GM23338 (cell line): ENCODE data around the gene CYSLTR2. TPM values are rescaled to one million over a fixed set of nuclear protein-coding genes. Genes with fewer than 3 reads are reported as not detected.

Experiments
- ATAC-seq: fragments of 200-7000 bp; cut with Tn5 transposase; 3 replicates; pipeline ENCODE4 v1.9.1; 2020
- DNase-seq: peaks from one replicate; pipeline ENCODE4 v3.0.0-alpha.2; 2015; ENCODE audit warnings: low spot score
- H2AFZ ChIP-seq: fragments of 200-600 bp; sonication (generic); 2 replicates; pipeline ENCODE4 v1.8.0; 2016; ENCODE audit warnings: antibody characterized with exemption, mild to moderate bottlenecking, moderate library complexity
- H3F3A ChIP-seq: fragments of 200-600 bp; sonication (generic); replicated peaks from 2 replicates; pipeline ENCODE4 v1.8.0; 2017; ENCODE audit warnings: antibody characterized with exemption, mixed run types, low read depth
- H3K27ac ChIP-seq: fragments of 200-600 bp; sonication (generic); 2 replicates; pipeline ENCODE4 v1.6.1; 2016; ENCODE audit warnings: low read depth
- H3K27me3 ChIP-seq: fragments of 200-600 bp; sonication (generic); 2 replicates; pipeline ENCODE4 v1.8.0; 2016; ENCODE audit warnings: mild to moderate bottlenecking, mixed run types, moderate library complexity; ENCODE audit not compliant: insufficient read depth
- H3K36me3 ChIP-seq: fragments of 200-600 bp; sonication (generic); 2 replicates; pipeline ENCODE4 v1.8.0; 2016; ENCODE audit warnings: mild to moderate bottlenecking; ENCODE audit not compliant: insufficient read depth
- H3K4me1 ChIP-seq: fragments of 200-600 bp; sonication (generic); 2 replicates; pipeline ENCODE4 v1.8.0; 2016; ENCODE audit warnings: mild to moderate bottlenecking, moderate library complexity; ENCODE audit not compliant: insufficient read depth
- H3K4me2 ChIP-seq: fragments of 200-600 bp; sonication (generic); 2 replicates; pipeline ENCODE4 v1.7.1; 2017; ENCODE audit warnings: mixed run types
- H3K4me3 ChIP-seq: fragments of 200-600 bp; sonication (generic); 2 replicates; pipeline ENCODE4 v1.6.1; 2016; ENCODE audit warnings: mixed run types
- H3K79me2 ChIP-seq: fragments of 200-600 bp; sonication (generic); replicated peaks from 2 replicates; pipeline ENCODE4 v1.8.0; 2017; ENCODE audit warnings: mild to moderate bottlenecking; ENCODE audit not compliant: insufficient read depth
- H3K9me2 ChIP-seq: fragments of 200-600 bp; sonication (generic); 2 replicates; pipeline ENCODE4 v1.8.0; 2017; ENCODE audit not compliant: insufficient read depth
- H4K20me1 ChIP-seq: fragments of 200-600 bp; sonication (generic); replicated peaks from 2 replicates; pipeline ENCODE4 v1.8.0; 2017; ENCODE audit warnings: mild to moderate bottlenecking; ENCODE audit not compliant: insufficient read depth
- H3K27ac Mint-ChIP-seq: 2 replicates; pipeline ENCODE4 v1.8.0; 2020; ENCODE audit warnings: inconsistent platforms, mild to moderate bottlenecking, moderate library complexity, mixed read lengths
- H3K27me3 Mint-ChIP-seq: 3 replicates; pipeline ENCODE4 v1.8.0; 2022; ENCODE audit warnings: low read depth, mild to moderate bottlenecking, moderate library complexity, mixed read lengths, inconsistent platforms; ENCODE audit not compliant: insufficient read depth, poor library complexity
- H3K36me3 Mint-ChIP-seq: 3 replicates; pipeline ENCODE4 v1.8.0; 2021; ENCODE audit warnings: low read depth, mild to moderate bottlenecking, inconsistent platforms, moderate library complexity, mixed read lengths
- H3K4me1 Mint-ChIP-seq: 3 replicates; pipeline ENCODE4 v1.8.0; 2020; ENCODE audit warnings: mild to moderate bottlenecking, inconsistent platforms, mixed read lengths
- H3K4me3 Mint-ChIP-seq: 3 replicates; pipeline ENCODE4 v1.8.0; 2021; ENCODE audit warnings: moderate library complexity, mild to moderate bottlenecking, inconsistent platforms, mixed read lengths
- H3K9me3 Mint-ChIP-seq: 3 replicates; pipeline ENCODE4 v1.8.0; 2020; ENCODE audit warnings: moderate library complexity, mild to moderate bottlenecking, inconsistent platforms, mixed read lengths
- CREB1 ChIP-seq: fragments of 250-450 bp; sonication (Bioruptor Pico); IDR thresholded peaks from 2 replicates; pipeline ENCODE4 v1.5.0; 2020; ENCODE audit warnings: low read depth, mild to moderate bottlenecking, moderate library complexity
- CTCF ChIP-seq, 2 experiments: fragments of 200-600 bp in 1 of 2; sonication (generic) in 1 of 2; conservative IDR thresholded peaks; 2 replicates each; pipeline versions ENCODE4 v1.5.1 to v1.6.1; 2016 to 2017; ENCODE audit warnings: antibody characterized with exemption in 2 of 2, low read depth in 2 of 2, mild to moderate bottlenecking in 2 of 2, moderate library complexity in 1 of 2
- ETS1 ChIP-seq: IDR thresholded peaks from 2 replicates; pipeline ENCODE4 v1.6.1; 2016; ENCODE audit warnings: antibody characterized with exemption
- EZH2 ChIP-seq: fragments of 200-600 bp; sonication (generic); IDR thresholded peaks from one replicate; pipeline ENCODE4 v1.8.0; 2017; ENCODE audit warnings: antibody characterized with exemption, mild to moderate bottlenecking, low read depth; ENCODE audit not compliant: unreplicated experiment
- EZH2phosphoT487 ChIP-seq: fragments of 200-600 bp; sonication (generic); IDR thresholded peaks from one replicate; pipeline ENCODE4 v1.8.1; 2018; ENCODE audit warnings: antibody characterized with exemption; ENCODE audit not compliant: unreplicated experiment
- JUNB ChIP-seq: IDR thresholded peaks from one replicate; pipeline ENCODE4 v1.6.1; 2016; ENCODE audit warnings: antibody characterized with exemption; ENCODE audit not compliant: unreplicated experiment
- NANOG ChIP-seq: IDR thresholded peaks from 2 replicates; pipeline ENCODE4 v1.6.1; 2016; ENCODE audit warnings: antibody characterized with exemption, borderline replicate concordance
- POLR2AphosphoS5 ChIP-seq: IDR thresholded peaks from 2 replicates; pipeline ENCODE4 v1.6.1; 2016; ENCODE audit warnings: antibody characterized with exemption, low read depth
- REST ChIP-seq: IDR thresholded peaks from one replicate; pipeline ENCODE4 v1.6.1; 2018; ENCODE audit warnings: antibody characterized with exemption; ENCODE audit not compliant: unreplicated experiment
- STAT1 ChIP-seq: IDR thresholded peaks from one replicate; pipeline ENCODE4 v1.6.1; 2016; ENCODE audit warnings: antibody characterized with exemption; ENCODE audit not compliant: unreplicated experiment
- ZNF114 ChIP-seq: fragments of 250-450 bp; sonication (Bioruptor Pico); IDR thresholded peaks from 2 replicates; pipeline ENCODE4 v1.5.0; 2020; ENCODE audit warnings: mild to moderate bottlenecking, moderate library complexity
- ZNF331 ChIP-seq: fragments of 250-450 bp; sonication (Bioruptor Pico); IDR thresholded peaks from 2 replicates; pipeline ENCODE4 v1.5.0; 2020; ENCODE audit warnings: low read depth, mild to moderate bottlenecking, moderate library complexity
- polyA plus RNA-seq: library from polyadenylated mRNA; unstranded; fragments of >200 nt; fragmentation: Nextera tagmentation; extraction: Ambion mirVana; gene quantifications from 2 replicates; pipeline ENCODE4 v1.2.1, GENCODE V29; 2016
- total RNA-seq: library from RNA; depleted of rRNA; stranded (reverse); fragments of >200 nt; shearing (Covaris generic); gene quantifications from 2 replicates; pipeline ENCODE4 v1.2.3, GENCODE V29; 2014

Gene CYSLTR2
- total and polyA plus RNA-seq, 2 experiments from 2014 or later = not detected

- TF ChIP-seq REST (no peak), EZH2 (no peak), ETS1 (no peak), CREB1 (CRISPR knock-in tag) (no peak), NANOG (no peak), EZH2phosphoT487 (no peak), JUNB (no peak)
Measured at GRCh38 chr13:48738311-48738710, 84.6 kb downstream of the CYSLTR2 start (continued).

GRCh38 chr13:48739386-48739964 lies 85.7 kb downstream of the CYSLTR2 start:
- Histone ChIP-seq H3K4me3 (no peak overlapping the region), H2AFZ (no peak overlapping the region), H3K36me3 (no peaks in the 10 kb centered on the region), H3K4me2 (no peak overlapping the region), H3K79me2 (no peaks in the 10 kb centered on the region), H3K9me2 (0 out of 2 replicates have a peak, but pooled peaks cover 4% of the 10 kb centered on the region), H3K27ac (no peak overlapping the region), H3K4me1 (peaks cover 3% of the 10 kb centered on the region; the same call in 1 of the 2 replicates), H3F3A (no peaks in the 10 kb centered on the region), H4K20me1 (no peaks in the 10 kb centered on the region), H3K27me3 (no peaks in the 10 kb centered on the region)
- ATAC-seq (no peak), DNase-seq (no peak)
- Mint-ChIP-seq H3K36me3 (no peaks in the 10 kb centered on the region), H3K27me3 (no peaks in the 10 kb centered on the region), H3K9me3 (no peaks in the 10 kb centered on the region), H3K4me1 (peaks cover 17% of the 10 kb centered on the region), H3K27ac (no peak overlapping the region), H3K4me3 (no peak overlapping the region)
- TF ChIP-seq STAT1 (no peak), ZNF114 (CRISPR knock-in tag) (no peak), REST (no peak), ZNF331 (CRISPR knock-in tag) (no peak), CREB1 (CRISPR knock-in tag) (no peak), POLR2AphosphoS5 (no peak), CTCF (conservative IDR thresholded peaks at IDR 0.05; ENCODE audit: low read depth in 2 of 2) (no peak), EZH2phosphoT487 (no peak)
